Fibroblast of the conjunctiva (primary cell): ENCODE results near the gene ZNF48.

Experiments used
- DNase-seq: peaks from one replicate; pipeline ENCODE4 v3.0.0-alpha.2; 2010; ENCODE audit warnings: low read depth

ZNF48 gene

DNA sequence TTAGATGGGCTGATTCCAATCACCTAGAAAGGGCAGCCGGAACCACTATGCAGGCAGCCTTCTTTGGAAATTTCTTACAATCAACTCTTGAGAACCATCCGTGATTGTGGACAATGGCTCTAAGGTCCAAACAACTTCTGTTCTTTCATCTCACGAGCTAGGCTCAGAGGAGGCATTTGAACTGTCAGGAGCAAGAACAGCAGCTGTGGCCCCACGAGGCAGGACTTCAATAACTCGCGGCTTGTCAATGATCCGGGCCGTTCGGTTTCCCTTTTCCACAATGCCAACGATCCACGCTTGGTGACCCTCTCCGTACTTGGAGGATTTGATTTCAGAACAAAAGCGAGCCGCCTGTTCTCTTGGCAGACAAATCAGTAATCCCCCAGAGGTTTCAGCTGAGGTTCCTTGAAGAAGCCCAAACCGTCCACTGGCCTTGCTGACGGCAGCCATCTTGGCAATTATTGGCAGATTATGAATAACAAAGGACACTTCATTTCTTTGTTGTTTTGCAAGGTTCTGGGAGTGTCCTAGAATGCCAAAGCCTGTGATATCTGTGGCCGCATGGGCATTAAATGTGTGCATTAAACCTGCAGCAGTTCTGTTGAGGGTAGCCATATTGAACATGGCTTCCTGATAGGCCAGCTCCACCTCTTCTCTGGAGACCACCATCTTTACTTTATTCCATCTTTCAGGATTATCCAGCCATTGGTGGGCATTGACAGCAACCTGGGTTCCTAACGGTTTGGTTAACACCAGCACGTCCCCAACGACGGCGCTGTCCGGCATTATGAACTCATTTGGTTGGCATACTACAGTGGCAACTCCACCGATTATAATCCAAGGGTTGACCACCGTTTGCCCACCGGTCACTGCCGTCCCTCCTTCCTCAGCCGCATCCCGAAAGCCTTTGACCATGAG is 49.3 kb downstream of the ZNF48 start:
- DNase-seq = no peak

DNA sequence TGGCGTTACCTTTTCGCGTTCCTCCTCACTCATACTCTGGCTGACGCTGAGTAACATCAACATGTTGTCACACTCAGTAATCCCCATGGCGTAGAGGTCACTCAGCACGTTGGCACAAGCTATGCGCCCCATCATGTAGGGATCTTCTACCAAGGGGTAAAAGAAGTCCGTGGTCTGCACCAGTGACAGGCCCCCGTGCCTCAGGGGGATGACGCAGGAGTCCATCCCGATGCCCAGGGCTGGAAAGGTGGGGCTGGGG is 49.9 kb downstream of the ZNF48 start:
- no peak for DNase-seq

DNA sequence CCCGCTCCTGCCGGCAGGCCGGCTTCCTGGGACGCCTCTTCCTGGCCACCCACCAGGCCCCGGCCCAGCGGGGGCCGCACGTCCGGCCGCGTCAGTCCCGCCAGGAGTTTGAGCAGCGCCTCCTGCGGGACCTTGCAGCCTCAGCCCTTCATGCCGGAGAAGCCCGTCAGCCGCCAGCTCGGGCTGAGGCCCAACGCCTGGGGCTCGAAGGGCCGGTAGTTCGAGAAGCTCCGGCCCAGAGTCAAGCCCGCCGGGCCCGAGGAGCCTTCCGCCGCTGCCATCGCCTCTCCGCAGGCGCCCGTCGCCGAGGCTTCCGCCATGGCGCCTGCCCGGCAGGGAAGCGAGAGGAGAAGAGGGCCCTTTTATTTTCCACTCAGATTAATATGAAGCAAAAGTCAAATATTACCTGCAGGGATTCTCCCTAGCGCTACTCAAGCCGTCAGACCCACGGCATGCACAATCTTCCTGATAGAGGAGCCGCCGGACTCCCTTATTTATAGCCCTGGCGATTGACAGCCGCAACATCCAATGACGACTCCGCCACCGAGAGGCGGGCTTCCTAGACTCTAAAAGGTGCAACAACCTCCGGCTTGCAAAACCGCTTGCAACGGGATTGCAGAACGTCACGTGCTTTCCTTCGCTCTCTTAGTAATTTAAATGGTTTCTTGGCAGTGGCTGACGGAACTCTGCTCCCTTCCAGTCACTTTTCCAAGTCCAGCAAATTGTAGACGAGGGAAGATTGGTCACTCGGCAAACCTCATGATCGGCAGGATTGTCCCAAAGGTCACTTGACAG is 50.4 kb downstream of the ZNF48 start, which contains the start of gene SEPHS2:
SEPHS2 (minus strand) TSS at position 467 of the 795 bp plus-strand sequence; CDS start at position 320, 147 bp downstream.
- DNase-seq = peak; percentile 97

DNA sequence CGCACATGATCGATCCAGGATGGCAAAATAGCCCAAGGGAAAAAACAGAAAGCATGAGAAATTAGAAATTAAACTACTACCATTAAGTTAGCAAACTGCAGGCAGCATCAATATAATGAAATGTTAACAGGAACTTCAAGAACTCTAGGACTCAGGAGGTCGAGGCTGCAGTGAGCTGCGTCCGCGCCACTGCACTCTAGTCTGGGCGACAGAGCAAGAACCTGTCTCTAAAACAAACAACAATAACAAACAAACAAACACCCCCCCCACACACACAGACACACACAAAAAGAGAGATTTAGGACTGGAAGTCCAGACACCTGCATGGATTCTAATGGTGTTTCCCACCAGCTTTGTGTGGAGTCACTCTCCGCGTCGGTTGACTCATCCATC is 51.0 kb downstream of the ZNF48 start:
- no peak for DNase-seq

DNA sequence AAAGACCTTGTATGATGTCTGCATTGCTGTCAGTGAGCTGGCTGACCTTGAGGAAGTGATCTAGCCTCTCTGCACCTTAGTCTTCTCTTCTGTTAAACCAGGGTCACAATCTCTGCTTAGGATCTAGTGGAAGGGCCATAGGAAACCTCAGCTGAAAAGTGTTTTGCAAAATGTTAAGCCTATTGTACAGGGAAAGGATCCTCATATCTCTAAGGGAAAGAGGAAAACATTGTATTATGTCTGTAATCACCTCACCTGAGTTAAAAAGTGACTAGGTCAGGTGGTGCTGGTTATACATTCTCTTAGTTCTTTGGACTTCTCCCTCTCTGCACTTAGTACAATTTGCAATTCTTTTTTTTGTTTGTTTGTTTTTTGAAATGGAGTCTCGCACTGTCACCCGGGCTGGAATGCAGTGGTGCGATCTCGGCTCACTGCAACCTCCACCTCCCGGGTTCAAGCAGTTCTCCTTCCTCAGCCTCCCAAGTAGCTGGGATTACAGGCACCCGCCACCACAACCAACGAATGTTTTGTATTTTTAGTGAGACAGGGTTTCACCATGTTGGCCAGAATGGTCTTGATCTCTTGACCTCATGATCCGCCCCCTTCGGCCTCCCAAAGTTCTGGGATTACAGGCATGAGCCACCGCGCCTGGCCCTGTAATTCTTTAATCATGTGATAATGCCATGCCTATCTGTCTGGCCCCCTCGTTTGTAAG is 52.4 kb downstream of the ZNF48 start:
- no peak for DNase-seq

DNA sequence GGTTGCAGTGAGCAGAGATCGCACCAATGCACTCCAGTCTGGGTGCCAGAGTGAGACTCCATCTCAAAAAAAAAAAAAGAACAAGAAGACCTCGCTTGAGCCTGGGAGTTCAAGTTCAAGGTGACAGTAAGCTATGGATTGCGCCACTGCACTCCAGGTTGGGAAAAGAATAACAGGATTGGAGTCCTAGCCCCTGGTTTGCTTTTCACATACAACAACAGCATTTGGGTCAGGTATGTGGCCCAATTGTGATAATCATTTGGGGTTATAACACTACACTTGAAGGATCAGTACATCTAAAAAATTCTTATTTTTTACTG is 53.9 kb downstream of the ZNF48 start:
- DNase-seq = no peak
